Astrocyte of the spinal cord (primary cell): ENCODE measurements around the gene NEU4.

Experiments used
- DNase-seq: peaks from one replicate; pipeline ENCODE4 v3.0.0; 2011; ENCODE audit warnings: low read depth, low spot score
- H3K4me3 ChIP-seq: 2 replicates; pipeline ENCODE4 v1.5.1; 2011; ENCODE audit warnings: low read depth, mild to moderate bottlenecking, low read length, moderate library complexity
- in situ Hi-C: cut with HindIII; loops from 2 replicates; pipeline ENCODE4 v1.10.0; 2017; ENCODE audit warnings: low sequenced_read_pairs
- TF ChIP-seq, protein P1 (sequence below): IDR thresholded peaks from 2 replicates; pipeline ENCODE4 v1.5.1; 2012; ENCODE audit warnings: low read depth, mild to moderate bottlenecking, low read length, inconsistent platforms

The NEU4 gene

DNA sequence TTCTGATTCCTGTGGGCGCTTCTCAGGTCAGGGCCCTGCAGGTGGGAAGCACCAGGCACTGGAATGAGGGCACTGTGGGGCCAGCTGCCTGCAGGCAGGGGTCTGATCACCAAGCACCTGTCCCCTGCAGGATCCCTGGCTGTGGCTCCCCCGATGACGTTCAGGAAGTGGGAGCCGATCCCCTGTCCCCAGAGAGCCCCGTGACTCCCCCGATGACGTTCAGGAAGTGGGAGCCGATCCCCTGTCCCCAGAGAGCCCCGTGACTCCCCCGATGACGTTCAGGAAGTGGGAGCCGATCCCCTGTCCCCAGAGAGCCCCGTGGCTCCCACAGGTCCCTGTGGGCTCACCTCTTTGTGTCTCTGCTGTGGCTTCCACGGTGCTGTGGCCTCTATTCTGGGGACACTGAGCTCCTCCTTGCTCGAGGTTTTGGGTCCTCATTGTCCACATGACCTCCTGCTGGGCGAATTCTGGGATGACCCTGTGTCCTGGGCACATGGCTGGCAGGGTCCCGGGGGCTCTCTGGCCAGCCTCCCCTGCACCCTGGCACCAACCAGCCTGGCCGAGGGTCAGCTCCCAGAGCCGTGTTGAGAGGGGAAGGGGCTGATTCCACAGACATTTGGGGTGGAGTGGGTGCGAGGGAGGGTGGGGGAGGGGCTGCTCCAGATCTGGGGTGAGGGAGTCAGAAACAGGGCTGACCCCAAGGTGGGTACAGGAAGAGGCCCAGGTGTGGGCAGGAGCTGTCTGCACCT lies 4.8 kb downstream of the NEU4 start:
- no peak for DNase-seq
- TF ChIP-seq, protein P1, sequence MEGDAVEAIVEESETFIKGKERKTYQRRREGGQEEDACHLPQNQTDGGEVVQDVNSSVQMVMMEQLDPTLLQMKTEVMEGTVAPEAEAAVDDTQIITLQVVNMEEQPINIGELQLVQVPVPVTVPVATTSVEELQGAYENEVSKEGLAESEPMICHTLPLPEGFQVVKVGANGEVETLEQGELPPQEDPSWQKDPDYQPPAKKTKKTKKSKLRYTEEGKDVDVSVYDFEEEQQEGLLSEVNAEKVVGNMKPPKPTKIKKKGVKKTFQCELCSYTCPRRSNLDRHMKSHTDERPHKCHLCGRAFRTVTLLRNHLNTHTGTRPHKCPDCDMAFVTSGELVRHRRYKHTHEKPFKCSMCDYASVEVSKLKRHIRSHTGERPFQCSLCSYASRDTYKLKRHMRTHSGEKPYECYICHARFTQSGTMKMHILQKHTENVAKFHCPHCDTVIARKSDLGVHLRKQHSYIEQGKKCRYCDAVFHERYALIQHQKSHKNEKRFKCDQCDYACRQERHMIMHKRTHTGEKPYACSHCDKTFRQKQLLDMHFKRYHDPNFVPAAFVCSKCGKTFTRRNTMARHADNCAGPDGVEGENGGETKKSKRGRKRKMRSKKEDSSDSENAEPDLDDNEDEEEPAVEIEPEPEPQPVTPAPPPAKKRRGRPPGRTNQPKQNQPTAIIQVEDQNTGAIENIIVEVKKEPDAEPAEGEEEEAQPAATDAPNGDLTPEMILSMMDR: no peak
- in situ Hi-C loops: no loop called here
- no peak overlapping the region for H3K4me3 ChIP-seq

DNA sequence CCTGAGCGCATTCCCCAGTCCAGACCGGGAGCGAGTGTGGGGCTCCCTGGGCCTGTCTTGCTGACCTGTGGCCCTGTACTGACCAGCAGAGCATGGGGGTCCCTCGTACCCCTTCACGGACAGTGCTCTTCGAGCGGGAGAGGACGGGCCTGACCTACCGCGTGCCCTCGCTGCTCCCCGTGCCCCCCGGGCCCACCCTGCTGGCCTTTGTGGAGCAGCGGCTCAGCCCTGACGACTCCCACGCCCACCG lies 5.3 kb downstream of the NEU4 start:
- no peak for DNase-seq
- in situ Hi-C loops: no loop called here
- TF ChIP-seq, protein P1: no peak
- H3K4me3 ChIP-seq: no peak overlapping the region

DNA sequence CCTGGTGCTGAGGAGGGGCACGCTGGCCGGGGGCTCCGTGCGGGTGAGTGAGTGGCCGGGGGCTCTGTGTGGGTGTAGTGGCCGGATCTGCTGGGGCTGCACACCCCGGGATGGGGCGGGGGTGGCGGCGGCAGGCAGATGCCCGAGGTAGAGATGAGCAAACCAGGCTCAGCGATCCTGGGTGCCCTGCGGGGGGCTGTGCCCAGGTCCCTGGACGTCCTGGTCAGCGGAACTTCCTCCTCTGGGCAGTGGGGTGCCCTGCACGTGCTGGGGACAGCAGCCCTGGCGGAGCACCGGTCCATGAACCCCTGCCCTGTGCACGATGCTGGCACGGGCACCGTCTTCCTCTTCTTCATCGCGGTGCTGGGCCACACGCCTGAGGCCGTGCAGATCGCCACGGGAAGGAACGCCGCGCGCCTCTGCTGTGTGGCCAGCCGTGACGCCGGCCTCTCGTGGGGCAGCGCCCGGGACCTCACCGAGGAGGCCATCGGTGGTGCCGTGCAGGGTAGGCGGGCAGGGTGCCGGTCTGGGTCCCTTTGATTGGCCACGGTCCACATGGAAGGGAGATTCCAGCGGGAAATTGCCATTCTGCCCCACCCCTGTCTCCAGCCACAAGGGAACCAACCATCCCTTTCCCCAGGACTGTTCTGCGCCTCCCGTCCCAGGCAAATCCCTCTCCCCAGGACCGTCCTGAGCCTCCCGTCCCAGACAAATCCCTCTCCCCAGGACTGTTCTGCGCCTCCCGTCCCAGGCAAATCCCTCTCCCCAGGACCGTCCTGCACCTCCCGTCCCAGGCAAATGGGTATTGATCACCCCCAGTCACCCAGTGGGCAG lies 5.9 kb downstream of the NEU4 start:
- no peak overlapping the region for H3K4me3 ChIP-seq
- TF ChIP-seq, protein P1: no peak
- no peak for DNase-seq
- in situ Hi-C loops: no loop called here

DNA sequence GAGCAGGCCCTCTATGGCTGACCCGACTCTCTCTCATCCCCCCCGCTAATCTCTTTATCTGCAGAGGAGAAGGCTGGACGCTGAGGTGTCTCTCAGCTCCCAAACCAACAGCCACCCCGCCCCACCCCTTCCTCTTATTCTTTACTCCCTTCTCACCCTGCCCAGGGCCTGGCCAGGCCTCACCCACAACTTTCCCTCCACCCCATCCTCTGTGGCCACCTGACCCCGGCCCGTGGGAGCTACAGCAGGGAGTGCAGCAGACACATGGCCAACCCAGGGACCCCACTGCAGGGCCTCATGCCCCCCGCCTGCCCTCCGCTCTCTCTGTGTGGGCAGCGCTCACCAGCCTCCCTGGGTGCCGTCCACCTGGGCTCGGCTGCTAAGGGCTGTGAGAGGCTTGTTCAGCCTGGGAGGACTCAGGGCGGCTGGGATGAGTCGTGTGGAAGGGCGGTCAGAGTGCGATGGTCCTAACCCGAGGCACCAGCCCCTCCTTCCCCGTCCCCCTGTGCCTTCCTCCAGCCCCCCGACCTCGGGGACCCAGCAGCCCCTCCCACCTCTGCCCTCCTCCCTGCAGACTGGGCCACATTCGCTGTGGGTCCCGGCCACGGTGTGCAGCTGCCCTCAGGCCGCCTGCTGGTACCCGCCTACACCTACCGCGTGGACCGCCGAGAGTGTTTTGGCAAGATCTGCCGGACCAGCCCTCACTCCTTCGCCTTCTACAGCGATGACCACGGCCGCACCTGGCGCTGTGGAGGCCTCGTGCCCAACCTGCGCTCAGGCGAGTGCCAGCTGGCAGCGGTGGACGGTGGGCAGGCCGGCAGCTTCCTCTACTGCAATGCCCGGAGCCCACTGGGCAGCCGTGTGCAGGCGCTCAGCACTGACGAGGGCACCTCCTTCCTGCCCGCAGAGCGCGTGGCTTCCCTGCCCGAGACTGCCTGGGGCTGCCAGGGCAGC lies 6.8 kb downstream of the NEU4 start:
- no peak overlapping the region for H3K4me3 ChIP-seq
- no peak for DNase-seq
- in situ Hi-C loops: no loop called here
- TF ChIP-seq, protein P1: no peak

DNA sequence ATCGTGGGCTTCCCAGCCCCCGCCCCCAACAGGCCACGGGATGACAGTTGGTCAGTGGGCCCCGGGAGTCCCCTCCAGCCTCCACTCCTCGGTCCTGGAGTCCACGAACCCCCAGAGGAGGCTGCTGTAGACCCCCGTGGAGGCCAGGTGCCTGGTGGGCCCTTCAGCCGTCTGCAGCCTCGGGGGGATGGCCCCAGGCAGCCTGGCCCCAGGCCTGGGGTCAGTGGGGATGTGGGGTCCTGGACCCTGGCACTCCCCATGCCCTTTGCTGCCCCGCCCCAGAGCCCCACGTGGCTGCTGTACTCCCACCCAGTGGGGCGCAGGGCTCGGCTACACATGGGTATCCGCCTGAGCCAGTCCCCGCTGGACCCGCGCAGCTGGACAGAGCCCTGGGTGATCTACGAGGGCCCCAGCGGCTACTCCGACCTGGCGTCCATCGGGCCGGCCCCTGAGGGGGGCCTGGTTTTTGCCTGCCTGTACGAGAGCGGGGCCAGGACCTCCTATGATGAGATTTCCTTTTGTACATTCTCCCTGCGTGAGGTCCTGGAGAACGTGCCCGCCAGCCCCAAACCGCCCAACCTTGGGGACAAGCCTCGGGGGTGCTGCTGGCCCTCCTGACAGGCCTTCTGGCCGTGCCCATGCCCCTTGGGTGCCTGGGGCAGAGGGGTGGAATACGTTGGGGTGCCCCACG lies 7.6 kb downstream of the NEU4 start:
- no peak for DNase-seq
- no peak overlapping the region for H3K4me3 ChIP-seq
- in situ Hi-C loops: no loop called here
- TF ChIP-seq, protein P1: no peak
